ENCODE results near the gene CRACR2A. TPM values are rescaled to one million over a fixed set of nuclear protein-coding genes. Genes with fewer than 3 reads are reported as not detected.

The CRACR2A gene
- total and polyA plus RNA-seq, 9 of the 15 experiments (the other 6 are each of a cell fraction or from before 2014, with no cell fraction given) = 2.1 to 15.1 (median 10.4) TPM

- TF ChIP-seq CTCF (IDR thresholded peaks at IDR 0.05 in 2 of 3, conservative IDR thresholded peaks at IDR 0.05 in 1 of 3; ENCODE audit: insufficient read depth in 2 of 3, low read depth in 1 of 3, low read length in 3 of 3) (peak; percentile 73 to 98 (median 82)), ADNP (tag; IDR thresholded peaks at IDR 0.05) (no peak), ELF2 (CRISPR knock-in tag; IDR thresholded peaks at IDR 0.05) (no peak), RNF219 (CRISPR knock-in tag; IDR thresholded peaks at IDR 0.05) (no peak), MAZ (CRISPR knock-in tag; conservative IDR thresholded peaks at IDR 0.05 in 1 of 2, IDR thresholded peaks at IDR 0.05 in 1 of 2) (peak; percentile 49 to 70; a peak in 3 of 4 replicates), DIDO1 (tag; IDR thresholded peaks at IDR 0.05; ENCODE audit: low read depth) (no peak), RBBP5 (IDR thresholded peaks at IDR 0.05; ENCODE audit: borderline replicate concordance, insufficient read depth, low read length, poor library complexity, severe bottlenecking) (peak; percentile 45), REST (IDR thresholded peaks at IDR 0.05; ENCODE audit: borderline replicate concordance) (0 out of 2 replicates have a peak, but pooled peaks have one; percentile 15), REST (CRISPR knock-in tag; IDR thresholded peaks at IDR 0.05; ENCODE audit: low read depth) (no peak), LARP7 (IDR thresholded peaks at IDR 0.05) (no peak), CBX3 (IDR thresholded peaks at IDR 0.05; ENCODE audit: borderline replicate concordance in 1 of 2, low read length in 2 of 2) (no peak), ZNF395 (CRISPR knock-in tag; IDR thresholded peaks at IDR 0.05) (no peak), ESRRA (IDR thresholded peaks at IDR 0.05; ENCODE audit: borderline replicate concordance, low read depth) (no peak)
These were observed at the start of gene CRACR2A (continued) for GRCh38 chr12:3752741-3753486.

All from K562 (cell line).